Endothelial cell (in vitro differentiated cells): Measurements from ENCODE around the gene MIGA1. TPM values are rescaled to one million over a fixed set of nuclear protein-coding genes. Genes with fewer than 3 reads are reported as not detected.

Experiments used
- DNase-seq: peaks from one replicate; pipeline ENCODE4 v3.0.0; 2021; ENCODE audit warnings: low spot score
- H3K27ac Mint-ChIP-seq: one replicate; pipeline ENCODE4 v1.8.0; 2021; ENCODE audit warnings: mixed read lengths, inconsistent platforms; ENCODE audit not compliant: unreplicated experiment
- H3K27me3 Mint-ChIP-seq: one replicate; pipeline ENCODE4 v1.8.0; 2021; ENCODE audit warnings: mild to moderate bottlenecking, moderate library complexity, mixed read lengths, inconsistent platforms; ENCODE audit not compliant: unreplicated experiment
- H3K36me3 Mint-ChIP-seq: one replicate; pipeline ENCODE4 v1.8.0; 2021; ENCODE audit warnings: mild to moderate bottlenecking, low read depth, mixed read lengths, inconsistent platforms; ENCODE audit not compliant: unreplicated experiment
- H3K4me1 Mint-ChIP-seq: one replicate; pipeline ENCODE4 v1.8.0; 2021; ENCODE audit warnings: mild to moderate bottlenecking, mixed read lengths, inconsistent platforms; ENCODE audit not compliant: unreplicated experiment
- H3K4me3 Mint-ChIP-seq: one replicate; pipeline ENCODE4 v1.8.0; 2021; ENCODE audit warnings: mild to moderate bottlenecking, mixed read lengths, inconsistent platforms; ENCODE audit not compliant: unreplicated experiment
- H3K9me3 Mint-ChIP-seq: one replicate; pipeline ENCODE4 v1.8.0; 2021; ENCODE audit warnings: mixed read lengths, inconsistent platforms; ENCODE audit not compliant: unreplicated experiment
- total RNA-seq: library from RNA; stranded (reverse); fragmentation: NEBNext Ultra II Directional; extraction: Animal tissue kit (Norgen Biotek cat#: 25700); gene quantifications from one replicate; pipeline ENCODE4 v1.2.1, GENCODE V29; 2021; ENCODE audit not compliant: unreplicated experiment
- TF ChIP-seq, protein P1 (sequence below): fragments of 200-600 bp; sonication (generic); IDR thresholded peaks from one replicate; pipeline ENCODE4 v1.5.0; 2021; ENCODE audit warnings: antibody characterized with exemption; ENCODE audit not compliant: unreplicated experiment

MIGA1 gene
- total RNA-seq, 1 donor from 2014 or later: 12.3 TPM

DNA sequence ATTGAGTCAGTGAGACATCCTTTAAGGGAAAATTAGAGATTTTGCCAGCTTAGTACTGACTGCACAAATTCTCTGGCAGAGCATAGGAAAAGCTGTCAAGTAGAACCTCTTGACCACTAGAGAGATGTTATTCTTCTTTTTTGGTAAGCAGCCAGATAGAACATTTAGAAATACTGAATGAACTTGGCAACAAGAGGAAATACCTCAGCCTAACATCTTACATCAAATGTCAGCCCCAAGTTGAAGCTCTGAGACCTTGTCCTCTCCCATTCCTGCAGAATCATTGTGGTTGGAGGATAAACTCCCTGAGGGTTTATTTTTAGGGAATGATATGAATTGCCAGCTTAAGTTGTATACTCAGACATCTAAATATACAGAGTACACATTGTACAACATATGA lies 53.5 kb downstream of the MIGA1 start:
- no peak overlapping the region for H3K27ac Mint-ChIP-seq
- no peak for DNase-seq
- no peaks in the 10 kb centered on the region for H3K4me1 Mint-ChIP-seq
- H3K4me3 Mint-ChIP-seq: no peak overlapping the region
- no peaks in the 10 kb centered on the region for H3K9me3 Mint-ChIP-seq
- no peaks in the 10 kb centered on the region for H3K27me3 Mint-ChIP-seq
- peaks cover 4% of the 10 kb centered on the region for H3K36me3 Mint-ChIP-seq
- TF ChIP-seq, protein P1, sequence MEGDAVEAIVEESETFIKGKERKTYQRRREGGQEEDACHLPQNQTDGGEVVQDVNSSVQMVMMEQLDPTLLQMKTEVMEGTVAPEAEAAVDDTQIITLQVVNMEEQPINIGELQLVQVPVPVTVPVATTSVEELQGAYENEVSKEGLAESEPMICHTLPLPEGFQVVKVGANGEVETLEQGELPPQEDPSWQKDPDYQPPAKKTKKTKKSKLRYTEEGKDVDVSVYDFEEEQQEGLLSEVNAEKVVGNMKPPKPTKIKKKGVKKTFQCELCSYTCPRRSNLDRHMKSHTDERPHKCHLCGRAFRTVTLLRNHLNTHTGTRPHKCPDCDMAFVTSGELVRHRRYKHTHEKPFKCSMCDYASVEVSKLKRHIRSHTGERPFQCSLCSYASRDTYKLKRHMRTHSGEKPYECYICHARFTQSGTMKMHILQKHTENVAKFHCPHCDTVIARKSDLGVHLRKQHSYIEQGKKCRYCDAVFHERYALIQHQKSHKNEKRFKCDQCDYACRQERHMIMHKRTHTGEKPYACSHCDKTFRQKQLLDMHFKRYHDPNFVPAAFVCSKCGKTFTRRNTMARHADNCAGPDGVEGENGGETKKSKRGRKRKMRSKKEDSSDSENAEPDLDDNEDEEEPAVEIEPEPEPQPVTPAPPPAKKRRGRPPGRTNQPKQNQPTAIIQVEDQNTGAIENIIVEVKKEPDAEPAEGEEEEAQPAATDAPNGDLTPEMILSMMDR: no peak

GRCh38 chr1:77833521-77834100 lies 54.2 kb downstream of the MIGA1 start:
- Mint-ChIP-seq H3K27ac (no peak overlapping the region), H3K36me3 (peaks cover 4% of the 10 kb centered on the region), H3K4me3 (no peak overlapping the region), H3K4me1 (no peaks in the 10 kb centered on the region), H3K27me3 (no peaks in the 10 kb centered on the region), H3K9me3 (no peaks in the 10 kb centered on the region)
- DNase-seq: no peak
- TF ChIP-seq, protein P1: no peak

GRCh38 chr1:77834771-77835334 lies 55.4 kb downstream of the MIGA1 start:
- TF ChIP-seq, protein P1: no peak
- DNase-seq: no peak
- H3K36me3 Mint-ChIP-seq: peaks cover under 1% of the 10 kb centered on the region
- H3K27me3 Mint-ChIP-seq: no peaks in the 10 kb centered on the region
- H3K9me3 Mint-ChIP-seq: no peaks in the 10 kb centered on the region
- no peak overlapping the region for H3K27ac Mint-ChIP-seq
- H3K4me3 Mint-ChIP-seq: no peak overlapping the region
- no peaks in the 10 kb centered on the region for H3K4me1 Mint-ChIP-seq

DNA sequence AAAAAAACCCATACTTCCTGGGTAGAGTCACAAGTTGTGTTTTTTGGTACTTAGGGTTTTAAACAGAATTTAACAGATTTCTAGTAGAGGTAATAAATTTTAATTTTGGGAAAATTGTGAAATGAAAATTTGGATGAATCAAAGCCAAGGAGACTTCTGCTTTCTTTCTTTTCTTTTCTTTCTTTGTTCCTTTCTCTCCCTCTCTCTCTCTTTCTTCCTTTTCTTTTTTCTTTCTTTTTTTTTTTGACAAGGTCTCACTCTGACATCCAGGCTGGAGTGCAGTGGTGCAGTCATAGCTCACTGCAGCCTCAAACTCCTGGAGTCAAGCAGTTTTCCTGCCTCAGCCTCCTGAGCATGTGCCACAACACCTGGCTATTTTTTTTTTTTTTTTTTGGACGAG lies 62.1 kb downstream of the MIGA1 start:
- TF ChIP-seq, protein P1: no peak
- no peak overlapping the region for H3K4me3 Mint-ChIP-seq

DNA sequence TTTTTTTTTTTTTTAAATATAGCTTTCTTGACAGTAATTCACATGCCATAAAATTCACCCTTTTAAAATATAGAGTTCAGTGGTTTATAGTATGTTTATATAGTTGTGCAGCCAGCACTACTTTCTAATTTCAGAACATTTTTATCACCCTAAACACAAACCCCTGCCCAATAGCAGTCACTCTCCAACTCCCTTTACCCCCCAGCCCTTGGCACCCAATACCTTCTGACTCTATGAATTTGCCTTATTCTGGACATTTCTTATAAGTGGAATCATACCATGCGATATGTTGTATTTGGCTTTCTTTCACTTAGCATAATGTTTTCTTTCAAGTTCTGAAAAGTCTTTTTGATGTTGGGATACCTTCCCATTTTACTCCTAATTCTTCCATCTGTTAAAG lies 66.5 kb downstream of the MIGA1 start:
- H3K4me3 Mint-ChIP-seq: no peak overlapping the region
- H3K27me3 Mint-ChIP-seq: no peaks in the 10 kb centered on the region
- TF ChIP-seq, protein P1: no peak
- no peaks in the 10 kb centered on the region for H3K9me3 Mint-ChIP-seq
- H3K36me3 Mint-ChIP-seq: no peaks in the 10 kb centered on the region
- no peaks in the 10 kb centered on the region for H3K4me1 Mint-ChIP-seq
- DNase-seq: no peak
- no peak overlapping the region for H3K27ac Mint-ChIP-seq

More for the DNA sequence above, 62.1 kb downstream of the MIGA1 start:
- Mint-ChIP-seq H3K27ac (no peak overlapping the region), H3K27me3 (no peaks in the 10 kb centered on the region), H3K9me3 (no peaks in the 10 kb centered on the region), H3K4me1 (no peaks in the 10 kb centered on the region), H3K36me3 (no peaks in the 10 kb centered on the region)
- no peak for DNase-seq
